ENCODE data around the gene FANCM. TPM values are rescaled to one million over a fixed set of nuclear protein-coding genes. Genes with fewer than 3 reads are reported as not detected.
"Not testable (repeated sequence)": the region's sequence is repeated elsewhere in the genome, so short reads cannot be mapped to it uniquely, and the experiment has no call there.

FANCM gene
- total RNA-seq, 1 experiment from 2014 or later: 11.9 TPM

GRCh38 chr14:45144658-45145057 lies 8.9 kb downstream of the FANCM start:
- DNase-seq (ENCODE audit: low read depth): no peak

DNA sequence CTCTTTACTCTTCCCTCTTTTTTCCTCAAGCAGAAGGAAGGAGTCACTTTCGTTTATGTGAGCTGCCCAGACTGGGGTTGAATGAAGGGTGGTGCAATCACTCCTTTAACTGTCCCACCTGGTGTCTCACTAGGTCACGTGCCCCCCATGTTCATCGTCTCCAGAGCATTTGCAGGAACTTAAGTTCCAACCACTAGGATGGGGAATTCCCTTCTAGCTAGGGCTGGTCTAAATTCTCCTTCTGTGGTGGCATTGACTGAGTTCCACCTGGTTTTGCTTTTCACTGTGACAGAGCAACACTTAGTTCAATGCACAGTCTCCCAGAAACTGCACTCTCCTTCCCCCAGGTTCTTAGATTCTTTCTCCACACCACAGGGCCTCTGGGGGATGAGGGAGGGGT lies 9.5 kb downstream of the FANCM start:
- DNase-seq (ENCODE audit: low read depth): no peak

GRCh38 chr14:45149602-45150001 lies 13.9 kb downstream of the FANCM start:
- no peak for DNase-seq (ENCODE audit: low read depth)

DNA sequence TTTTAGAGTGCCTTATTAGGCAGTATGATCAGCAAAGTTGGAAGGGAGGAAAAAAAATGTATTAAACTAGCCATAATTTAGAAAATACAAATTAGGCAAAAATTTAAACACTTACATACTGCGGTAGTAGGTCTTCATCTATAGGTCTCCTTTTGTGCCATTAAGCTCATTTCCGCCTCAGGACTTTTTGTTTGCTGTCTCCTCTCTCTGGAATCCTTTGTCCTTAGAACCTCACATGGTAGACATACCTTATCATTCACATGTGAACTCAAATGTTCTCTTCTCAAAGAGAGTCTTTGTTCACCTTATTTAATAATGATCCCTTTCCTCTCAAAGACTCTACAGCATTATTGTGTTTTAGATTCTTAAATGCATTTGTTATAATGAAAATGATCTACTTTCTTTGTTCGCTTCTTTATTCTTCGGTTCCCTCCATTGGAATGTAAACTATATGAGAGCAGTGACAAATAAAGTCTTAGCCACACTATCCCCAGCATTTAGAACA lies 14.7 kb downstream of the FANCM start:
- DNase-seq (ENCODE audit: low read depth): no peak

GRCh38 chr14:45156067-45156466 lies 20.3 kb downstream of the FANCM start:
- no peak for DNase-seq (ENCODE audit: low read depth)

- no peak for DNase-seq (ENCODE audit: low read depth)
Measured at GRCh38 chr14:45169906-45170305, 34.2 kb downstream of the FANCM start.

GRCh38 chr14:45177076-45177475 lies 41.3 kb downstream of the FANCM start:
- peak; percentile 21 for DNase-seq (ENCODE audit: low read depth)

DNA sequence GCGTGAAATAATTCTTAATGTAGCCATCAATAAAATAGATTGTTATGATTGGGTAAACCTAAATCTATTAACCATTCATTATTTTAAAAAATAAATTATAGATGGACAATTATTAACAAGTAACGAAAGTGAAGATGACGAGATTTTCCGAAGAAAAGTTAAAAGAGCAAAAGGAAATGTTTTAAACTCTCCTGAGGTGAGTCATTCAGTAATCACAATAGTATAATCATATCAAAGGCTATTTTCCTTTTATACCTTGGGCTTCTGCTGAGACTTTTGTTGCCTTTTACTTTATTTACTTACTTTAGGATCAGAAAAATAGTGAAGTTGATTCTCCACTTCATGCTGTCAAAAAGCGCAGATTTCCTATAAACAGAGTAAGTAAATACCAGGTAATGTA lies 45.6 kb downstream of the FANCM start:
- no peak for DNase-seq (ENCODE audit: low read depth)

- no peak for DNase-seq (ENCODE audit: low read depth)
Measured at GRCh38 chr14:45181806-45182205, 46.1 kb downstream of the FANCM start.

DNA sequence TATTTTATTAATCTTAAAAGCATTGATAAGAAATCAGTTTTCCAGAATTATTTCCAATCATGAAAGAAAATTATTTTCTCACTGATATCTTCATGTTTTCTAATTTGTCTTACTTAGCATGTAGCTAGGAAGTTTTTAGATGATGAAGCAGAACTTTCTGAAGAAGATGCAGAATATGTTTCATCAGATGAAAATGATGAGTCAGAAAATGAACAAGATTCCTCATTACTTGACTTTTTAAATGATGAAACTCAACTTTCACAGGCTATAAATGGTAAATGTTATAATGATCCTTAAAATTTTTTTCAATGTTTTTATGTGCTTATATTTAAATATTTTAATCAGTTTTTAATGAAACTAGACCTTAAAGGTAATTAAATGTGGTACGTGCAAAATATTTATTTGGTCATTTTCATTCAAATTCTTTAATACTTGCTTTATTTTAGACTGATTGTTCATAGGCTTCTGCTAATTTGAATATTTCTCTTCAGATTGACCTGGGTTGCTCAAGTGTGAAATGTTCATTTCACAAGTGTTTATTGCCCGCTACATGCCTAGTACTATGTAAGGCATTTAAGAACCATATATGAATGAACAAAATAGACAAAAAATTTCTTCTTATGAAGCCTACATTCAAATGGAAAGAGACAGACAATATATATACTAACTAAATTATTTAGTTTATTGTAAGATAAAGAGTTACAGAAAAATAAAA lies 49.5 kb downstream of the FANCM start:
- no peak for DNase-seq (ENCODE audit: low read depth)

DNA sequence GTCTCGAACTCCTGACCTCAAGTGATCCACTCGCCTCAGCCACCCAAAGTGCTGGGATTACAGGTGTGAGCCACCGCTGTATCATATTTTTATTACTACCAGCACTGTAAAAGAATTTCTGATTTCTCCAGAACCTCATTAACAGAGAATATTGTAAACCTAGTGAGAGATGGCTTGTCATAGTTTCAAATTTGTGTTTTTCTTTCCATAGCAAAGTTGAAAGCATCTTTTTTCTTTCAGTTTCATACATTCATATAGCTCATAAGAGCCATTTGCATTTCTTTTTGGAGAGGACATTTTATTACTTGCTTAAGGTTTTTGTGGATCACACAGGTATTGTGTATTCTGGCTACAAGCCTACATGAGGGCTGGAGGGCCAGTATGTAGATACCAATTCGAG lies 59.2 kb downstream of the FANCM start:
- no peak for DNase-seq (ENCODE audit: low read depth)

DNA sequence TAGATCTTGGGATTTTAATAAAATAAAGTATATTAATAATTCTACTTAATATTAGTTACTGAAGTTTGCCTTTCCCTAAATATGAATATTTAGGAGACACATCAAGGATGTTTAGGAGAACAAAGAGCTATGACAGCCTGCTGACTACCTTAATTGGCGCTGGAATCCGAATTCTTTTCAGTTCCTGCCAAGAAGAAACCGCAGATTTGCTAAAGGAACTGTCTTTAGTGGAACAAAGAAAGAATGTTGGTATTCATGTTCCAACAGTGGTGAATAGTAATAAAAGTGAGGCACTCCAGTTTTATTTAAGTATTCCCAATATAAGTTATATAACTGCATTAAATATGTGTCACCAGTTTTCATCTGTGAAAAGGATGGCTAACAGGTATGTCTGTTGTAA lies 62.8 kb downstream of the FANCM start:
- DNase-seq (ENCODE audit: low read depth): peak; percentile 57

GRCh38 chr14:45199230-45199629 lies 63.5 kb downstream of the FANCM start:
- DNase-seq (ENCODE audit: low read depth): peak; percentile 37

- DNase-seq (ENCODE audit: low read depth): peak; percentile 27
Measured at GRCh38 chr14:45201905-45202304, 66.2 kb downstream of the FANCM start.

- no peak for DNase-seq (ENCODE audit: low read depth)
Measured at GRCh38 chr14:45204241-45204640, 68.5 kb downstream of the FANCM start.

DNA sequence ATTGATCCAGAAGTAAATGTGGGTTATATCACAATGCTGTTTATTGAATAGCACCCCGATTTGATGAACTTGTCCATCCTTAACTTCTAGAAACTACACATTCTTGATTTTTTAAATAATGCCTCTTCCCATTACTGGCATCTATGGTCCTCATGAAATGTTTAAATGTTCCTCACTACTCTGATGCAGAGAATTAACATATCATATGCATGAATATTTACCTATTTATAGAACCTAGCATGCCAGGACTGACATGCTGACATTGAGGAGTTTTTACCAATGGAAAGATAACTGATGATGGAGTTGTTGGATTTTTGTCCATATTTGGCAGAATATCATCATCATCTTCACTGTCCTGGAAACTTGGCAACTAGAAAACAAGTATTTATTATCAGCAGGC lies 74.4 kb downstream of the FANCM start:
- DNase-seq (ENCODE audit: low read depth): no peak

DNA sequence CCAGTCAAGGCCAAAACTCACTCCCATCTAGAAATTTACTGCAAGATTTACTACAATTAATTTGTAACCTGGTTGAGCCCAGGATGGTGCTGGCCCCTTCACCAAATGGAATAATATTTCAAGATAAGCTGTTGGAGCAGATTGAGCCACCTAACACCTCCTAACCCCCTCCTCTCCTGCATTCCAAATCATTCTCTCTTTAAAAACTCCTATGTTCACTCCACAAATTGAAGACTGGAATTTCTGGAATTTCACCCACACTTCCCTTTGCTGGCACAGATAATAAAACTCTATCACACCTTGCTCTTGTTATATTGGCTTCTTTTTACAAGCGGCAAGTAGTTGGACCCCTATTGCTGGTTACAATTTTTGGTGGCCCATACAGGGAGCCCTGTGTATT lies 75.6 kb downstream of the FANCM start:
- no peak for DNase-seq (ENCODE audit: low read depth)

GRCh38 chr14:45212231-45212630 lies 76.5 kb downstream of the FANCM start:
- DNase-seq (ENCODE audit: low read depth): no peak

GRCh38 chr14:45213716-45214115 lies 78.0 kb downstream of the FANCM start:
- DNase-seq (ENCODE audit: low read depth): not testable (repeated sequence)

- not testable (repeated sequence) for DNase-seq (ENCODE audit: low read depth)
Measured at GRCh38 chr14:45214341-45214740, 78.6 kb downstream of the FANCM start.

GRCh38 chr14:45222485-45223262 lies 86.9 kb downstream of the FANCM start:
- no peak for DNase-seq (ENCODE audit: low read depth)

DNA sequence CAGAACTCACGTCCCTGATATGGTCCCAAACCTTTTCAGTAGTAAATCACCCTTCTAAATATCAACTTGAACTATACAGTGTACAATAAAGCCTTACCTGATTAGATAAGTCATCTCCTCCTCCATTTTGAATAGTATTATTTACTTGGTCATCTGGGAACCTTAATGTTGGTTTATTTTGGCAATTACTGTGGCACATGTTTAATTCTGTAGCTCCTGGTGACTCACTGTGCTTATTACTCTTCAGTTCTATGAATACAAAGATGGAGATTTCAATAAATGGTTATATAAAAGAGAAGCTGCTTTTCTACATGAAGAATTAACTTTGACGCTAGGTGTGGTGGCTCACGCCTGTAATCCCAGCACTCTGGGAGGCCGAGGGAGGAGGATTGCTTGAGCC lies 91.8 kb downstream of the FANCM start:
- DNase-seq (ENCODE audit: low read depth): no peak

- DNase-seq (ENCODE audit: low read depth): no peak
Measured at GRCh38 chr14:45238988-45239387, 103.3 kb downstream of the FANCM start.

All from LHCN-M2 (cell line).